Activated gamma-delta T cell treated with Interleukin-2 at 50 U/mL for 16 hours (primary cell): ENCODE data around the gene ARMS2.

ENCODE experiments used
- DNase-seq: peaks from one replicate; pipeline ENCODE4 v3.0.0-alpha.2; 2020

The ARMS2 gene

DNA sequence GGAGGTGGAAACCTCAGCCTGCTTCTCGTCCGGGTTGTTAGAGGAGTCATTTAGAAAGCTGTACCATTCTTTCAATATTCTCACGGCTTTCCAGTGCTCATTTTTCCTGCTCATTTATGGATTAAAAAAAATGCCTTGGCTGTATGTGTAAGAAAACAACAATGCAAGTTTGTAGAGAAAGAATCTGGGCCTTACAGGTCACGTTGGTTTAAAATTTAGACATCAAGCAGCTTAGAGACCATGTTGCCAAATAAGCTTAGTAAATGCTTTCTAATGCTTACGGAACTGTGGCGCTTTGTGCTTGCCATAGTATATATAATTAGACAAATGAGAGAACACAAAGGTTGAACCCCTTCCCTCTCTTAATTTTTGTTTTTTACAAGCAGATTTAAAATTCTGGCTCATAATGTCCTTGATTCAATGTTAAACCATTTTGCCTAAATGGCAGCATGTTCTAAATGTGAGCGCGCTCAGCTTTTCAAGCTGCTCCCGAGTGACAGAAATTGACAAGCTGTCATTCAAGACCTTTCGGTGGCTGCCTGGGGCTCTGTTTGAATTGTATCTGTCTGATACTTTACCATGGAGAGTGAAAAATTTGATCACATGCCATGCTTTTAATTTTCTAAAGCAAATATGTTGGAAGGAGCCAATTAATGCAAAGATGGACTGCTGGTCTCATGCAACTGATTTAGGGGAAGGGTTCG lies 1.1 kb downstream of the ARMS2 start:
- DNase-seq: no peak

DNA sequence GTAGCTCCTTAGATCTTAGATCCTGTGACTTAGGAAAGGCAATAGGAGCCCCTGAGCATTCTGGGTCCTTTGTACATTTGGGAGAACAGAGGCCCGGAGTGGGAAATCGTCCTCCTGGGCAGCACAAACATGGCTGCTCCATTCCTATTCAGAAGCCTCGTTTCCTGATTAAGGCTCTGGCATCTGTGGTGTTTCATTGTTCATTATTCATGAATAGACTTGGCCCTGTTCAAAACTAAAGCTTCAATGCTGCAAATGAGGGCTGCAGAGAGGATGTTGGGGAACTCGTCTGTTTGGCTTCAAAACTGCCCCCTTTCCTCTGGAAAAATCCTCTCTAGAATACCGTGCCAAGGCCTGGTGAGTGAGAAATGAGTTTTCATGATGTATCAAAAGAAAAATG lies 3.5 kb downstream of the ARMS2 start:
- no peak for DNase-seq

DNA sequence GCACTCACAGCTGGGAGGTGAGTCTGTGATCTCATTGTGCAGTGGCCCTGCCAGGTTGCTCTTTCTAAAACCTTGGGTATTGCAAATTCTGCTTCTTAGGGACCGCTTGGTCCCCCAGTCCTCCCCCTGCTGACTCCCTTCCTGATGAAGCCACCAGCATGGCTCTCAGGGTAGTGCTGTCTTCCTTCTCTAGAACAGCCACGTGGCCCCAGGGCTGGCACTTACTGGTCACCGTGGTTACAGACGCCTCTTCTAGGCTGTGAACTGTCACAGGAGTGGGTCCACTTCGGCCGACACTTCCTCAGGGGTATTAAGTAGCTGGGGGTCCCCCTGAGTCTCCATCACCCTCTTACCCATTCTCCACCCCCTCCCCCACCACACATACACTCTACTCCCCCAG lies 4.2 kb downstream of the ARMS2 start:
- DNase-seq: no peak

DNA sequence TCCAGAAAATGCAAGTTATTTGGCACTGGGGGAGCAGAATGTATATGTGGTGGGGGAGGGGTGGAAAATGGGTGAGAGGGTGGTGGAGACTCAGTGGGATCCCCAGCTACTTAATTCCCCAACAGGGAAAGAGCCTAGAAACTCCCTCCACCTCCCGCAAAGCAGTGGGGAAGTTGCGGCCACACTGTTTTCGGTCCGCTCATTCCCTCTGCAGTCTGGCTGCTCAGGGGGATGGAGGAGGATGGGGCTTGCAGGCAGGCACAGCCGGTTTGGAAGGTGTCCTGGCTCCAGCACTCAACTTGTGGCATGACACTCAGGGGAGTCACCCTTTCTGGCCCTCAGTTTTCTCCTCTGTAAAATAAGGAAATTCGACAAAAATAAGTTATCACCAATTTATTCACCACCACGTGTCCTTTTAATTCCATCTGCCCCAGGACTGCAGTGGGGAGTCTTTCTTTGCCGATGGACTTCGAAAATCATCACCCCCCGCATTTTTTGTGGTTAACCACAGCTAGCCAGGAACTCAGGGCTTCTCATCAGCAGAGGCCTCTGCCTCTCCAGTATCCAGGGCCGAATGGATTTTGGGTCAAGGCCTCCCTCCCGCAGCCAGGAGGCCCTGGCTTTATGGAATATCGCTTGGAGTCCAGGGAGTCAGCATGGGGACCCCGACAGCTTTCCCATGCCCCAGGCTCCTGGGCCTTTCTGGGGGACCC lies 5.3 kb downstream of the ARMS2 start:
- DNase-seq: no peak

DNA sequence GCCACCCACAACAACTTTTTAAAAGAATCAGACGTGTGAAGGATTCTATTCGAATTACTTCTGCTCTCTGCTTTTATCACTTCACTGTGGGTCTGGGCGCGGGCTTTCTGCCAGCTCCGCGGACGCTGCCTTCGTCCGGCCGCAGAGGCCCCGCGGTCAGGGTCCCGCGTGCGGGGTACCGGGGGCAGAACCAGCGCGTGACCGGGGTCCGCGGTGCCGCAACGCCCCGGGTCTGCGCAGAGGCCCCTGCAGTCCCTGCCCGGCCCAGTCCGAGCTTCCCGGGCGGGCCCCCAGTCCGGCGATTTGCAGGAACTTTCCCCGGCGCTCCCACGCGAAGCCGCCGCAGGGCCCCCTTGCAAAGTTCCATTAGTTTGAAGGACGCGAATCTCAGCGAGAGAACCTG lies 6.4 kb downstream of the ARMS2 start:
- DNase-seq: no peak

DNA sequence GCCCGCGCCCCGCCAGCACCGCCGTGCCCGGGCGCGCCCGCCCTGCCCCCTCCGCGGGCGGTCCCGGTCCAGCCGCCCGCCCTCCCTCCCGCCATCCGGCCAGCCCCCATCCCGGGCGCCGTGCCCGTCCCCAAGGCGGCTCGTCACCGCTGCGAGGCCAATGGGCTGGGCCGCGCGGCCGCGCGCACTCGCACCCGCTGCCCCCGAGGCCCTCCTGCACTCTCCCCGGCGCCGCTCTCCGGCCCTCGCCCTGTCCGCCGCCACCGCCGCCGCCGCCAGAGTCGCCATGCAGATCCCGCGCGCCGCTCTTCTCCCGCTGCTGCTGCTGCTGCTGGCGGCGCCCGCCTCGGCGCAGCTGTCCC lies 6.9 kb downstream of the ARMS2 start, which contains the start of gene HTRA1:
Gene HTRA1, plus strand, starts transcription at position 187 of the 362 bp plus-strand sequence. Its CDS starts 100 bp downstream, at position 287.
- DNase-seq: no peak

DNA sequence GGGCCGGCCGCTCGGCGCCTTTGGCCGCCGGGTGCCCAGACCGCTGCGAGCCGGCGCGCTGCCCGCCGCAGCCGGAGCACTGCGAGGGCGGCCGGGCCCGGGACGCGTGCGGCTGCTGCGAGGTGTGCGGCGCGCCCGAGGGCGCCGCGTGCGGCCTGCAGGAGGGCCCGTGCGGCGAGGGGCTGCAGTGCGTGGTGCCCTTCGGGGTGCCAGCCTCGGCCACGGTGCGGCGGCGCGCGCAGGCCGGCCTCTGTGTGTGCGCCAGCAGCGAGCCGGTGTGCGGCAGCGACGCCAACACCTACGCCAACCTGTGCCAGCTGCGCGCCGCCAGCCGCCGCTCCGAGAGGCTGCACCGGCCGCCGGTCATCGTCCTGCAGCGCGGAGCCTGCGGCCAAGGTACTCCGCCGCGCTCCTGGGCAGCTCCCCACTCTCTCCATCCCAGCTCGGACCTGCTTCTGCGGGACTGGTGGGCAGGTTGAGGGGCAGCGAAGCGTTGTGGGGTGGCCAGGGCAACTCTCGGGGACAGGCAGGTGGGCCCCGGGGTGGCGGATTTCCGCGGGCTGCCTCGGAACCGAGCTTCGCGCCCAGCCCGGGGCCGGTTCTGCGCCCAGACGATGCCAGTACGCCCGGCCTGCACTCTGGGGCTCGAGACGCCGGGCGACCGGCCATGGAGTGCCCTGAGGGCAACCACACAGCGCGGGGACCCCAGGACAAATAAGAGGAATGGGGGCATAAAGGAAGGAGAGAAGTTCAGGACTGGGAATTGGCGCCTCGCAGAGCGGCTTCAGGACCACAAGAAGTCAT lies 7.5 kb downstream of the ARMS2 start:
- no peak for DNase-seq

DNA sequence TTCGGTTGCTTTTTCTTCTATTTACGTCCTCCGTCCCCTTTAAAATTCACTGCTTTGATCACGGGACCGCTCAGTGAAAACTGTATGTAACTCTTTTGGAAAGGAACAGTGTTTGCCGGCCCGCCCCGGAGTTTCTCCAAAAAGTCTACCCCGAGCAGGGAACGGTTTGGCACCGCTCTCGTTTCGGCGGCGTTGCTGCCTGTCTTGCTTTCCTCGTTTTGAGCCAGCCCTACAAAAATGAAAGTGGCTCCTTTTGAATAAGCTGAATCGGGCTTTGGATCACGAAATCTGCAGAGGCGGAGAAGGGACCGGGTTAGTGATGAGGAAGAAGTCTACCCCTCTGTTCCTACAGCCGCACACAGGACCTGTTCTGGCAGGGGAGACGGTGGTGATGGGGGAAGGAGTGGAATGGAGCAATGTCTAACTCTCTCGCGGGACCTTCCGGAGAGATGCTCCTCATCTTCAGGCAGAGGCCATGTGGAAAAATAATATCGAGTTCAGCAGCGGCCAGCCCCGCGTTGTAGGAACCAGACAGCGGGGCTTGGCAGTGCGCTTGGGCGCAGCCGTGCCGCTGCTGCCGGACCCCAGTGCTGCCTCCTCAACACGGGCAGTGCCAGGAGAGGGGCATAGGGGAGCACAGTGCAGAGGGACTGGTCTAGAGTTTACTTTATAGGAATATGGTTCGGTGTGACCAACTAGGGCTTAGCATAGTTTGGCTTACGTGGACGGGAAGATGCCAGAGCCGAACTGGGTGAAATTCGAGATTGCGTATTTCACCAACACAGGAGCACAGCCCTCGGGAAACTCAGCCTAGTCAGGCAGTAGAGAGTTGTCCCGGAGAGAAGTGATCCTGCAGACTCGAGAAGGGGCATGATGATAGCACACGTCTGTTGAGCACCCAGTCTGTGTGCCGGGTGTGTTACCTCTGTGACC lies 8.3 kb downstream of the ARMS2 start:
- DNase-seq: no peak

DNA sequence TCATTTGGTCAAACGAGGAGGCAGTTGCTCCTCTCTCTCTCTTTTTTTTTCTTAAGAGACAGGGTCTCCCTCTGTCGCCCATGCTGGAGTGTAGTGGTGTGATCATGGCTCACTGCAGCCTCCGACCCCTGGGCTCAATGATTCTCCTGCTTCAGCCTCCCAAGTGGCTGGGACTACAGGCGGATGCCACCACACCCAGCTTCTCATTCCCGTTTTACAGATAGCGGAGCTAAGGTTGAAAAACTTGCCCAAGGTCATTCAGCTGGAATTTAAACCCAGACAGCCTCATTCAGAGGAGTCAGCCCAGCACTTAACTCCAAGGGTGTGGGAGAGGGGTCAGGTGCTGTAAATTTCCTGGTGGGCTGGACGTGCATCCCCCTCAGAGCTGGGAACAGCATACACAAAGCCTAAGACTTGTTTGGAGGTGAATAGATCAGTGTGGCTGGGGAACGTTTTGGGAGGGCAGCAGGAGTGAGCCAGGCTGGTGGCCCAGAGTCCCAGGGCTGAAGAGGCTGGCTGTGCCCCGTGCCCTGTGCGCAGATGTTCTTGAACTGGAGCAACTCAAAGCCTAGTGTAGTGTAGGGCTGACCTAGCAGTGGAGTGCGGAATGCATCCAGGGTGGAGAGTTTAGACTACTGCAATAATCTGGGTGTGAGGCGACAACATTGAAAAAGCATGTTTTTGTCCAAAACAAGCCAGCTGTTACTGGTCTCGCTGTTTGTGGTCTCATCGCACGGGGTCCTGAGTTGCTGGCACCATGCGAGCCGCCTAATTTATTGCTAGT lies 9.2 kb downstream of the ARMS2 start:
- DNase-seq: no peak

DNA sequence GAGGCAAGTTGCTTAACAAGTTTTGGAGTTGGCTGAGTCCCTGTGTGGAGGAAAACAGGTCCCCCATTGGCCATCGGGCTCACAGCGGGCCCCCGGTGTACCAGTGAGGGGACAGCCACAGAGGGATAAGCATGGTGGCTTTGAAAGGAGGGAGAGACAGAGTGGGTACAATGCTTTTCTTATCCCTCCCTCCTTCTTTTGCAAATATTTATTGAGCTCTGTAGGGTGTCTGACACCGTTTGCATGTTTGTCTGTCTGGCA lies 9.7 kb downstream of the ARMS2 start:
- no peak for DNase-seq

DNA sequence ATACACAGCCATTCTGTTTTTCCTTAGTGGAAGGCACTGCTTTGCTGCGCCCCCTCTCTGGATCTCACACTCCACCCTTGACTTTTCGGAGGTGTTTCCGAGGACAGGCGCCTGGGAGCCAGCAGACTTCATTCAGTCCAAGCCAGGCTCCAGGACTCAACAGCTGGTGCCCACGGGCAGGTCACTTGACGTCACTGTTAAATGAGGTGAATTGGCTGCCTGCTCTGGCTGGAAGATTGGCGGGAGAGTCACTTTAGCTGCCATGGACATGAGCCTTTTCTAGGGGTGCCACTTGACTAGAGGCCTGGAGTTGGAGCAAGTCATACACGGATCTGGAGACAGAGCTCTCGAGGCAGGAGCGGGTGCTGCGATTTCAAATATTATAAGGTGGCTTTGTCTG lies 10.1 kb downstream of the ARMS2 start:
- no peak for DNase-seq

DNA sequence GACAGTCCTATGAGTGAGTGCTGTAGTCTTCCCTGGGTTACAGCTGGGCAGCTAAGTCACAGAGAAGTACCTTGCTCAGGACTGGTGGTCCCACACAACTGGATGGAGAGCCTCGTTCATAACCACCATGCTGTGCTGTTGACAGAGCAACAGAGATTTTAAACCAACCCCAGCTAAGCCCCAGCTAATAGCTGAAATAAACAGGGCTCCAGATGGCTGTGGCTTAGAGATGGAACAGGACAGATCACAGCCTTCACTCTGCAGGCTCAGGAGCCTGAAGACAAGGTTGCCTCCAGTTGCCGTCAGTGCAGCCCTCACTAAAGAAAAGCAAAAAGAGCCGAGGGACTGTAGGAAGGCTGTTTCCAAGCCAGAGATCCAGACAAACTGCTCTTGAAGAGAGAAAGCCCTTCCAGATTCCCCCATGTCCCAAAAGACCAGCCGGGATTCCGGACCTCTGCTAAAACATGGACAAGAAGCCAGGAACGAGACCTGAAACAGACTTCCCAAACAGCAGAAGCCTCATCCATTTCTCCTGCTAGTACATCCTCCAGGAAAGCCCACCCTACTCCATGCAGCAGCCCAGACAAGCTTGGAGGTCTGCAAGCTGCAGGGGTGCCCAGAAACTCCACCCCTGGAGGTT lies 11.1 kb downstream of the ARMS2 start:
- no peak for DNase-seq

DNA sequence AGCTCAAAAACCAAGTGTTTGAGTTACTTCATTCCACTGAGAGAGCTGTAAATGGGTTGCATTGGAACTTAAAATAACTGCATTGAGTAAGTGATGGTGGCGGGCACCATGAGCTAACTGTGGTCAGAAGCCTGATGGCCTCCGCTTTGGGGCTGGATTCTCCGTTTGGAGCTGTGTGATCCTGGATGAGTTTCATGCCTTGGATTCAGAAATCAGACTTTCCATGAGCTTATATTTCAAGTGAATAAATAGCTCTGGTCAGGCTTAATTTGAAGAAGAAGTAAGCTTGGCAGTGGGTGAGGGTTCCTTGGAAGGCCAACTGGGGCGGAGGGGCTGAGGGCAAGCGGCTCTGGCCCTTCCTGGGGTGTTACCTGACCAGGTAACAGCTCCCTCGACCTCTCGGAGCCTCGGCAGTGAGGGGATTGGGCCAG lies 12.5 kb downstream of the ARMS2 start:
- no peak for DNase-seq

DNA sequence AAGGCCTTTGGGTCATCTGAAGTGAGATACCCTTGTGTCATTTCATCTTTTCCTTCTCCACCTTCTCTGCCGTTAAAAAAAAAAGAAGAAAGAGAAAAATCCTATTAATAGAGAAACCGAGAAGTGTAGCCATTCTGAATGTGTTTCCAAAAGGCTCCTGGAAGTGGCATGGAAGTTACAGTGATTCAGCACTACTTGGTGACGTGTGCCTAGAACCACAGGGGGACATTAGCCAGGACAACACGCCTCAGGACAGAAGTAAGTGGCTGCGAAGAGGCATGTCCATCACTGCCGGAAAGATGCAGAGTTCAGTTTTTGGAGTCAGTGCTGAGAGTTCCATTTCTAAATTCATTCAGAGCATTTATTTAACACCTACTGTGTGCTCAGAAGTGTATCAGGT lies 13.2 kb downstream of the ARMS2 start:
- DNase-seq: no peak

DNA sequence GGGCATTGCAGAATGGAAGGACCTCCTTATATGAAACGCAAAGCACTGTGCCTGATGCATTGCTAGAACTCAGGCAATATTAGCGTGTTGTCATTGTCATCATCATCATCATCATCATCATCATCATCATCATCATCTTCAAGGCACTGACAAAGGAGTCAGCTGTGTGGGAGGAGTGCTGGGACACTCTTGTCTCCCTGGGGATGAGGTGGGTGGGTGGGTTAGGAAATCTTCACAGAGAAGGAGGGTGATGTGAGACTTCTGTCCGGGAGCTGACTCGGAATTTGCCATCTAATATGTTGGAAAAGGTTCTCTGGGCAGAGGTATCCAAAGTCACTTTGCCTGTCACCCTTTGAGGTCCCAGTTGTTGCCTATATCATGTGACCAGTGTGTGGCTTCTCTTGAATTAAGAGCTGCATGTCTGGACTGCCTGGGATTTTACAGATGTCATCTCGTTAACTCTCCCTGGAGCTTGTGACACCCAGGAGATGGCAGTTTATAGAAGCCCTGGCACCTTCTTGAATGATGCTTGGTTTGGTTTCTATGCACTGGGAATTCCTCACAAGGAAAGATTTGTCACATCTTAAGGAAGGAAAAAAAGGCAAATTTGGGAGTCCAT lies 14.0 kb downstream of the ARMS2 start:
- DNase-seq: no peak

DNA sequence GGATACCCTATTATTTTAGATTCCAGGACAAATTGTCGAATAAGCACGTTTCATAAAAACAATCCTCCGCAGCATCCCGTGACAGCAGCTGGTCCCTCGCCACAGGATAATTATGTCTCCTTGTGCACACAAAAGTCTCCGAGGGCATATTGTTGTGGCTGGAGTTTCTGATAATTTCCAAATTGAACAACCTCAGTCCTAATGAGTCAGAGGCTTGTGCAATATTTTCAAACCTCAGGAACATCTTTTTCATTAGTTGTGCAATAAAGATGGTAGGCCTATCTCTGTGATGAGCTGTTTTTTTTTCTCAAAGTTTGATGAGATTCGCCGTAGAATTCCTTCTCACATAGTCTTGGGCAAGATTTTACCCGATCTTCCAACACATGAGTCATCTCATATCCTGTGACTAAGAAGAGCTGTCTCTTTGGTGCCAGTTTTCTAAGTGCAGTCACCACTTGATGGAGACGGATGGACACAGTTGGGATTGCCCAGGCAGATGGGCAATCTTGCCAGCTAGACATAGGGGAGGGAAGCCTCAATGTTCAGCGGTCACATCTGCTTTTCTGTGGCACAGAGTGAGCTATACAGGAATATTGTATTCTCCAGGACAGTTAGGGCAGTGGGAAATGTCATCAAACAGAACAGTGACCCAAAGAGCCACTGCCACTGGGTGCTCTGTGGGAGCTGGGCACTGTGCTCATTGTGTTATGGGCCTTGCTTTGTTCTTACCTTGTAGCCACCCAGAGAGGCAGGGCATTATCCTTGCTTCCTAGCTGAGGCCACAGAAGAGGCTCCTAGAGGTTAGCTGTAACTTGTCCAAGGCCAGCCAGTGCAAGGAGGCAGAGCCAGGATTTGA lies 14.7 kb downstream of the ARMS2 start:
- no peak for DNase-seq

DNA sequence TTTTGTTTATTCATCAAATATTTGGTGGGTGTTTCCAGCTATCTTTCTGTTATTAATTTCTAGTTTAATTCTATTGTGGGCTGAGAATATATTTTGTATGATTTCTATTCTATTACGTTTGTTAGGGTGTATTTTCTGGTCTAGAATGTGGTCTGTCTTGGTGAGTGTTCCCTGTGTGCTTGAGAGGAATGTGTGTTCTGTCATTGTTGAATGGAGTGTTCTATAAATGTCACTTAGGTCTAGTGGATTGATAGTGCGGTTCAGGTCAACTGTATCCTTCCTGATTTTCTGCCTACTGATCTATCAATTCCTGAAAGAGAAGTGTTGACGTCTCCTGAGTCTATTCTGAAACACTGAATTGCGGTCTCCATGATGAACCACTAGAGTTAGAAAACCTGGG lies 15.4 kb downstream of the ARMS2 start:
- DNase-seq: no peak

DNA sequence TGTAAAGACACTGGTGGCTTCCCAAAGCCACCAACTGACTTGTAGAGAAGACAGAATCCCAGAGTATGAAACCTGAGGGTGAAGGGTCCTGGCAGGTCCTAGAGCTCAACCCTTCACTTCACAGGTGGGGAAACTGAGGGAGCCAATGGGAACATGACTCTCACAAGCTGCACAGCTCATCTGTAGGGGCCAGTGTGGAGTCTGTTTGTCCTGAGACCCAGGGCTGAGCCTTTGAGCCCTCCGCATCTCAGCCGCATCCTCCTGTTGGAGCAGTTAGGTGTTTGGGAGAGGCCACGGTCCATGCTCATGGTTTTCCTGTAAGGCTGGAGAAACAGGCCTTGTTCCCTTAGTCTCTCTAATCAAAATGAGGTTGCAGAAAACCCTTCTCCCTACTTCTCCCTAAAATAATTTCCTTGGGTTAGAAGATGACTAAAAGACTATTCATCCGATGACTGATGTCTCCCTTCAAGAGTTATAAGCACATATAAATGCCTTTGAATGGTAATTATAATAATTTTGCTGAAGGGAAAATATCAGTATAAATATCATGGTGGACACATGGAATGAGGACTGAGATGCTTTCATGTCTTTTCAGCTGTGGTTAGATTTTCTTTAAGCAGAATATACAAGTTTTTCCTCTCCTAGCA lies 17.2 kb downstream of the ARMS2 start:
- DNase-seq: no peak

DNA sequence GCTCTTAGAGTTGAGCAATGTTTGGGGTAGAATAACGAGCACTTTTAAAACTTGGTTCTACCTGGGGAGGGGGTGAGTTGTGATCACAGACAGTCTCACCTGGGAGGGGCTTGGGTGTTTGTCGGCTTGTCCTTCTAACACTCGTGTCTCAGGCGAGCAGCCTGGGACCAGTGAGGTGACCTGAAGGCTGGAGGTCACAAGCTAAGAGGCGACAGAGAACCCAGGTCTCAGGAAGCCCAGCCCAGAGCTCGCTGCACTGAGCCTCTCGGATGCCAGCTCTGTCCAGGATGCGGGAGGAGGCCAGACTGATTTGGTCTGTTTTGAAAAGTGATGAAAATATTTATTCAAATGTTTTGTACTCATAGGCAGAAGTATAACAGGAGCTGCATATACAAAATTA lies 18.7 kb downstream of the ARMS2 start:
- no peak for DNase-seq
